Glutamatergic neuron (in vitro differentiated cells): ENCODE results near the gene CUTC. TPM values are rescaled to one million over a fixed set of nuclear protein-coding genes. Genes with fewer than 3 reads are reported as not detected.

Source experiments
- DNase-seq: peaks from one replicate; pipeline ENCODE4 v3.0.0; 2022
- H3K27ac Mint-ChIP-seq: one replicate; pipeline ENCODE4 v1.8.0; 2020; ENCODE audit warnings: mild to moderate bottlenecking, mixed read lengths, inconsistent platforms; ENCODE audit not compliant: unreplicated experiment
- H3K27me3 Mint-ChIP-seq: one replicate; pipeline ENCODE4 v1.8.0; 2020; ENCODE audit warnings: mild to moderate bottlenecking, moderate library complexity, mixed read lengths, inconsistent platforms; ENCODE audit not compliant: unreplicated experiment
- H3K36me3 Mint-ChIP-seq: one replicate; pipeline ENCODE4 v1.8.0; 2020; ENCODE audit warnings: mild to moderate bottlenecking, mixed read lengths, inconsistent platforms; ENCODE audit not compliant: unreplicated experiment
- H3K4me1 Mint-ChIP-seq: one replicate; pipeline ENCODE4 v1.8.0; 2020; ENCODE audit warnings: mild to moderate bottlenecking, low read depth, mixed read lengths, inconsistent platforms; ENCODE audit not compliant: unreplicated experiment
- H3K4me3 Mint-ChIP-seq: one replicate; pipeline ENCODE4 v1.8.0; 2020; ENCODE audit warnings: mild to moderate bottlenecking, mixed read lengths, inconsistent platforms; ENCODE audit not compliant: unreplicated experiment
- H3K9me3 Mint-ChIP-seq: one replicate; pipeline ENCODE4 v1.8.0; 2020; ENCODE audit warnings: mild to moderate bottlenecking, moderate library complexity, mixed read lengths, inconsistent platforms; ENCODE audit not compliant: unreplicated experiment
- CTCF ChIP-seq: fragments of 200-600 bp; sonication (generic); IDR thresholded peaks from one replicate; pipeline ENCODE4 v1.5.0; 2021; ENCODE audit not compliant: partially characterized antibody, unreplicated experiment
- total RNA-seq: library from RNA; stranded (reverse); fragmentation: NEBNext Ultra II Directional; extraction: Animal tissue kit (Norgen Biotek cat#: 25700); gene quantifications from one replicate; pipeline ENCODE4 v1.2.1, GENCODE V29; 2021; ENCODE audit not compliant: unreplicated experiment

The CUTC gene
- total RNA-seq, 1 donor from 2014 or later = 10.5 TPM

GRCh38 chr10:99756159-99756558 is 24.1 kb downstream of the CUTC start:
- Mint-ChIP-seq H3K27ac (no peak overlapping the region), H3K4me1 (no peaks in the 10 kb centered on the region), H3K36me3 (no peaks in the 10 kb centered on the region), H3K9me3 (peaks cover 2% of the 10 kb centered on the region), H3K4me3 (no peak overlapping the region), H3K27me3 (no peaks in the 10 kb centered on the region)
- TF ChIP-seq CTCF = no peak
- no peak for DNase-seq

GRCh38 chr10:99758211-99758891 is 26.3 kb downstream of the CUTC start:
- Mint-ChIP-seq H3K9me3 (peaks cover 2% of the 10 kb centered on the region), H3K27me3 (no peaks in the 10 kb centered on the region), H3K4me3 (no peak overlapping the region), H3K4me1 (no peaks in the 10 kb centered on the region), H3K36me3 (no peaks in the 10 kb centered on the region), H3K27ac (no peak overlapping the region)
- TF ChIP-seq CTCF = no peak
- DNase-seq = no peak

GRCh38 chr10:99760321-99760720 is 28.3 kb downstream of the CUTC start:
- Mint-ChIP-seq H3K9me3 (peaks cover 2% of the 10 kb centered on the region), H3K27me3 (no peaks in the 10 kb centered on the region), H3K4me3 (no peak overlapping the region), H3K36me3 (no peaks in the 10 kb centered on the region), H3K4me1 (no peaks in the 10 kb centered on the region), H3K27ac (no peak overlapping the region)
- DNase-seq = no peak
- no peak for TF ChIP-seq CTCF

GRCh38 chr10:99761365-99761764 is 29.3 kb downstream of the CUTC start:
- Mint-ChIP-seq H3K36me3 (no peaks in the 10 kb centered on the region), H3K27ac (no peak overlapping the region), H3K4me1 (no peaks in the 10 kb centered on the region), H3K4me3 (no peak overlapping the region), H3K9me3 (peaks cover 2% of the 10 kb centered on the region), H3K27me3 (no peaks in the 10 kb centered on the region)
- DNase-seq = no peak
- no peak for TF ChIP-seq CTCF

- H3K27me3 Mint-ChIP-seq = no peaks in the 10 kb centered on the region
- no peaks in the 10 kb centered on the region for H3K4me1 Mint-ChIP-seq
- TF ChIP-seq CTCF = no peak
- H3K9me3 Mint-ChIP-seq = no peaks in the 10 kb centered on the region
- no peak overlapping the region for H3K4me3 Mint-ChIP-seq
- H3K27ac Mint-ChIP-seq = no peak overlapping the region
- no peaks in the 10 kb centered on the region for H3K36me3 Mint-ChIP-seq
- no peak for DNase-seq
These were observed 33.8 kb downstream of the CUTC start for GRCh38 chr10:99765672-99766301.
